ENCODE measurements around the gene PLEKHM1.

GRCh38 chr17:45424769-45425124 lies 65.8 kb downstream of the PLEKHM1 start:
- TF ChIP-seq MAX (IDR thresholded peaks at IDR 0.05; ENCODE audit: insufficient read depth, insufficient read length), result no peak
- no peak for TF ChIP-seq POLR2A (IDR thresholded peaks at IDR 0.05; ENCODE audit: low read depth, low read length)
- TF ChIP-seq CTCF (IDR thresholded peaks at IDR 0.05; ENCODE audit: extremely low read depth in 1 of 2, insufficient read depth in 1 of 2, low read depth in 1 of 2, low read length in 2 of 2), result no peak

Data from endothelial cell of umbilical vein (primary cell).